Subcutaneous adipose tissue (tissue), 4 donors: Measurements from ENCODE around the gene DTNA. TPM values are rescaled to one million over a fixed set of nuclear protein-coding genes. Genes with fewer than 3 reads are reported as not detected.

Experiments used
- total RNA-seq, 4 donors: library from RNA; depleted of rRNA; stranded (reverse); fragments of >200 nt; gene quantifications; one replicate each; pipeline ENCODE4 v1.1.0, GENCODE V29; 2016
- TF ChIP-seq, protein P1 (sequence below): fragments of 450-650 bp; IDR thresholded peaks from one replicate; pipeline ENCODE4 v1.5.1; 2016; ENCODE audit warnings: low read depth, mild to moderate bottlenecking, control low read depth, antibody characterized with exemption, moderate library complexity

Gene DTNA
- total RNA-seq, 4 donors from 2014 or later, result 16.0 to 38.8 (median 25.3) TPM

DNA sequence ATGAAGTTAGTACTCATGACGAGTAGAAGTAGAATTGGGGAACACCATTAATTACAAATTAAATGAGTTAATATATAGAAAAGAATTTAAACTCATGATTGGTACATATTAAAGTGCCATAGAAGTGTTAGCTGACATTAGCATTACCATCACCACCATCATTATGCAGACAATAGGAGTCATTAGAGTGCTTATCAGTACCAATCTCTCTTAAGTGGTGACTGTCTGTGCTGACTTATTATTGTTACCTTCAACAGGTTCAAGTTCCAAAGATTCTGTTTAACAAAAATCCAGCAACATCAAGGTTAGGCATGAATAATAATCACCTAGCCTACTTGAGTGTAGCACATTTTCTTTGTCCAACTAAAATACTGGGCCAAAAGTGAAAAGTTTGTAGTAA lies 222.3 kb downstream of the DTNA start:
- TF ChIP-seq, protein P1, sequence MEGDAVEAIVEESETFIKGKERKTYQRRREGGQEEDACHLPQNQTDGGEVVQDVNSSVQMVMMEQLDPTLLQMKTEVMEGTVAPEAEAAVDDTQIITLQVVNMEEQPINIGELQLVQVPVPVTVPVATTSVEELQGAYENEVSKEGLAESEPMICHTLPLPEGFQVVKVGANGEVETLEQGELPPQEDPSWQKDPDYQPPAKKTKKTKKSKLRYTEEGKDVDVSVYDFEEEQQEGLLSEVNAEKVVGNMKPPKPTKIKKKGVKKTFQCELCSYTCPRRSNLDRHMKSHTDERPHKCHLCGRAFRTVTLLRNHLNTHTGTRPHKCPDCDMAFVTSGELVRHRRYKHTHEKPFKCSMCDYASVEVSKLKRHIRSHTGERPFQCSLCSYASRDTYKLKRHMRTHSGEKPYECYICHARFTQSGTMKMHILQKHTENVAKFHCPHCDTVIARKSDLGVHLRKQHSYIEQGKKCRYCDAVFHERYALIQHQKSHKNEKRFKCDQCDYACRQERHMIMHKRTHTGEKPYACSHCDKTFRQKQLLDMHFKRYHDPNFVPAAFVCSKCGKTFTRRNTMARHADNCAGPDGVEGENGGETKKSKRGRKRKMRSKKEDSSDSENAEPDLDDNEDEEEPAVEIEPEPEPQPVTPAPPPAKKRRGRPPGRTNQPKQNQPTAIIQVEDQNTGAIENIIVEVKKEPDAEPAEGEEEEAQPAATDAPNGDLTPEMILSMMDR, result no peak

DNA sequence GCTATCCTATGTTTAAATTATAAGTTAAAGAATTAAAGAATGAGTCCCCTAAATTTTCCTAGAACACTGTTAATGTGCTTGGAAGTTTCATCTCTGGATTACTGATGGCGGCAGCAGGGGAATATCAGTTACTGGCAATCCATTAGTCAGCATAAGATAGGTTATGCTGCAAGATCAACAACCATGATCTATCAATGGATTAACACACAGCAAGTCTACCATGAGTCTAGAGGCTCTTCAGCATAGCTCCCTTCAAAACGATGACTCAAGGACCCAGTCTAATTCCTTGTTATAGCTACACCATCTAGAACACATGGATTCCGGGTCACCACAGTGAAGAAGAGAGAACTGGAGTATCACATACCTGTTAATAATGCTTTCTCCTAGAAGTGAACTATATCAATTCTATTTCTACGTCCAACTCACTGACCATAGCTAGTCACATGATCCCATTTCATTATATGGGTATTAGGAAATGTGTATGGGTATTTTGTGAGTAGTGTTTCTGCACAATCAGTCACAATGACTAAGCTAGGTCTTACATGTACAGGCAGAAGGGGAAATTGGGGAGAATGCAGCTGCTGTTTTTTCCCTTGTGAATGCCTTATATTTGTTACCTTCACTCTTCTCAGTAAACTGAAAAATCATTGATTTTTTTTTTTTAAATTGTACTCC lies 222.8 kb downstream of the DTNA start:
- TF ChIP-seq, protein P1, result no peak

DNA sequence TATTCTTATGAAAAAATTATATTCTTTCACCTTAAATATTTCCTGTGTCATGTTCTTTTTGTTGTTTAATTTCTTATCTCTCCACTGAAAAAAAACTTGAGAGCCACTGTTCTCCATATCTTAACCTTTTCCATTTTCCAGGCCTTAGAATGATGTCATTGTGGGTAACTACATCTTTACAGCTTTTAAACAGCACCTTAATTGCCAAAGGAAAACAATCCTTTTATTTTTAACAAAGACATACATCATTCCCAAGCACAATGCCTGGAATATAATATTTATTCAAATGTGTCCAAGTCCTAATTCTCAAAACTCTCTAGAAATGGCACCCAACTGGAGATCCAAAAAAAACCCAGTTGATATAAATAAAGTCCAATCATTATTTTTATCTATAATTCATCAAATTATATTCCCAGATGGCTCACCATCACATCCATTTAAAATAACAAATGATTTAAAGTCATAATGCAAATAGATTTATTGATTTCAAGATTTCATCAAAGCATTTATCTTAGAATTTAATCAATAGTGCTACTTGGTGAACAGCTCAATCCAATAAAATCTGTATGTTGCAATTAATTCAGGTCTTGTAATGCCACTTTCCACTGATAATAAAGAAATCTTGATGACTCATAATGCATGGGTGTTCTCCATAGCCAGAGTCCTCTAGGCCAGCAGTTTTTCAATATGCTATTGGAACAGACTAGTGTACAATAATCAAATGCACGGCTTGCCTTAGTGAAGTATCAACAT lies 224.0 kb downstream of the DTNA start:
- TF ChIP-seq, protein P1, result no peak

DNA sequence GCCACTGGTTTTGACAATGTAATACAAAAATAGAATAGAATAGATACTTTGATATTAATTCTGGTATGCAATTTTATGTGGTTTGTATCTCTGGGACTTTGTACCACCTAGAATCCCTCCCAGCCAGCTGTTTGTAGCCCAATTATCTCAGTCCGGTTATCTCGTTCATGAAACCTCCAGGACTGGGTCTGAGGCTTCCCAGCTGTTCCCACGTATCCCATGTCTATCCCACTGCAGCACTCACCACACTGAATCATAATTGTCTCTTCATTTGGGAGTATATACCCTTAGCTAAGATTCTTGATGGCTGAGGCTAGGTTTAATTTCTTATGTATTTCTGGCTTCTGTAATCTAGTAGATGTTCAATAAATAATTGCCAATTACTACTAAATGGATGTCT lies 226.7 kb downstream of the DTNA start:
- TF ChIP-seq, protein P1, result no peak

DNA sequence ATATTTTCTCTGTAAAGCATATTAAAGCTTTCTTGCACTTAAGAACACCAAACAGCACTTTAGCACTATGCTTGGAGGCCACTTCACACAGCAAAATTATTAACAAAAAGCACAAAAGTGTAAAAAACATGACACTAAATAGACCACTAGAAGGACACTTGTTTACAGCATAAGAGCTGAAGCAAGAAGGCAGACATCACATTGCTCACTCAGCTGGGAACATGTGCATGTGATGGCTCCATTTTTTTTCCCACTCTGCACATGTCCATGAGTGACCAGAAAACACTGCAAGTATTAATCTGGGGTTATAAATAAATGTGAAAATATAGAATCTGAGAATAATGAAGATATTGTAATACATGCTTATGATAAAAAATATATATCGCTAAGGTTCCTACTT lies 228.0 kb downstream of the DTNA start:
- TF ChIP-seq, protein P1, result no peak
